ENCODE measurements around the gene ESD. TPM values are rescaled to one million over a fixed set of nuclear protein-coding genes. Genes with fewer than 3 reads are reported as not detected.

ESD gene
- total and polyA plus RNA-seq, 2 of the 13 experiments (the other 11 are each of a cell fraction or from before 2014, with no cell fraction given): 118 to 147 TPM

GRCh38 chr13:46796129-46796514, 839 bp downstream of the ESD start (continued):
- TF ChIP-seq KDM1A (CRISPR knock-in tag; IDR thresholded peaks at IDR 0.05) (0 out of 2 replicates have a peak, but pooled peaks have one; percentile 8), ZNF629 (CRISPR knock-in tag; conservative IDR thresholded peaks at IDR 0.05) (peak; percentile 87), POLR2G (IDR thresholded peaks at IDR 0.05; ENCODE audit: low read depth, low read length) (no peak), ZNF562 (CRISPR knock-in tag; IDR thresholded peaks at IDR 0.05; ENCODE audit: borderline replicate concordance) (0 out of 2 replicates have a peak, but pooled peaks have one; percentile 36), SOX13 (IDR thresholded peaks at IDR 0.05) (no peak), SOX13 (CRISPR knock-in tag; conservative IDR thresholded peaks at IDR 0.05 in 1 of 2, IDR thresholded peaks at IDR 0.05 in 1 of 2) (no peak), ZNF350 (CRISPR knock-in tag; IDR thresholded peaks at IDR 0.05; ENCODE audit: borderline replicate concordance, low read depth) (no peak), ATF4 (CRISPR knock-in tag; IDR thresholded peaks at IDR 0.05) (0 out of 4 replicates have a peak, but pooled peaks of 1 of the 2 experiments have one; percentile 4), SNAPC5 (CRISPR knock-in tag; IDR thresholded peaks at IDR 0.05; ENCODE audit: borderline replicate concordance) (no peak), ZSCAN31 (CRISPR knock-in tag; IDR thresholded peaks at IDR 0.05; ENCODE audit: low read depth) (no peak), ZNF224 (CRISPR knock-in tag; IDR thresholded peaks at IDR 0.05) (0 out of 2 replicates have a peak, but pooled peaks have one; percentile 49)

DNA sequence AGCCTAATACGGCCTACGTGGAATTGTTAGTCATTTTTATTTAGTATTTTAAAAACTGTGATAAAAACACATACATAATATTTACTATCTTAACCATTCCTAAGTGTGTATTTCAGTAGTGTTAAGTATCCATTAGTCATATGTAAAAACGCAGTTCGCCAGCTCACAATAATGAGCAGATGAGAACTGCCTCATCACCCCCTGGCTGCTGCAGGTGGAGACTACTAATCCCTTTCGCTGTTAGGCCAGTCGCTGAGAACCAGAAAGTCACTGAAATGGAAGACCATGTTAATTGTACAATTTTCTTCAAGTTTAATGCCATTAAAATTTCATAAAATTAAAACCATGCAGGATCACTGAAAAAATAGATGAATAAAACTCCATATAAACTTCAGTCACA, 1.6 kb downstream of the ESD start:
- H3K79me2 ChIP-seq (ENCODE audit: insufficient read depth, low read length): peaks cover 23% of the 10 kb centered on the region
- over 99% methylated on average over 6 of the region's 6 CpGs for WGBS (ENCODE audit: low lambda C conversion rate)
- H3K4me1 ChIP-seq (ENCODE audit: insufficient read depth, low read length): peaks cover 63% of the 10 kb centered on the region
- DNase-seq (ENCODE audit: low spot score): no peak
- no peaks in the 10 kb centered on the region for H3K9me3 ChIP-seq (ENCODE audit: low read length)
- H4K20me1 ChIP-seq (ENCODE audit: insufficient read depth, low read length): no peaks in the 10 kb centered on the region
- H3K36me3 ChIP-seq (replicated peaks in 1 of 2; ENCODE audit: control insufficient read depth in 1 of 2, insufficient read depth in 2 of 2, low read length in 2 of 2): peaks cover 0 to 9% of the 10 kb centered on the region in 2 experiments; a peak in 4 of 5 replicates
- ATAC-seq: no peak
- no peak overlapping the region; a peak in 1 of 6 replicates for H3K4me3 ChIP-seq (replicated peaks in 1 of 3; ENCODE audit: insufficient read depth in 1 of 3, low read depth in 2 of 3, low read length in 3 of 3)
- FAIRE-seq: no peak
- no peak overlapping the region for H3K9ac ChIP-seq (ENCODE audit: insufficient read depth, low read depth, low read length)
- H2AFZ ChIP-seq (ENCODE audit: low read length): no peak overlapping the region
- intact Hi-C loops (cut with micrococcal nuclease; ENCODE audit: unreplicated experiment): loop anchor here (5.0 kb wide), 1 partner anchor 243 kb away; the partner anchor contains the start of gene LRCH1
- BruUV-seq (replicated peaks): no TSS peak
- ChIA-PET CTCF (ENCODE audit: low intra/inter-chr PET ratio, low total read pairs) (no interaction called here), POLR2A (no interaction called here)
- in situ Hi-C loops (cut with HindIII; ENCODE audit: extremely low pct_ligation_motif_present, low pct_unique_long_range_greater_than_20kb): no loop called here
- H3K4me2 ChIP-seq (ENCODE audit: low read depth, low read length): no peak overlapping the region; the same call in 1 of the 2 replicates
- H3K27me3 ChIP-seq (ENCODE audit: control insufficient read depth in 1 of 2, insufficient read depth in 2 of 2, low read length in 2 of 2): no peaks in the 10 kb centered on the region; a peak in 1 of 5 replicates
- no peak overlapping the region for H3K27ac ChIP-seq (ENCODE audit: extremely low read length, insufficient read depth, low read length)
- no peak for TF ChIP-seq SRSF9 (IDR thresholded peaks at IDR 0.05; ENCODE audit: borderline replicate concordance, insufficient read depth, low read depth, low read length, poor library complexity, severe bottlenecking)
- no peak for TF ChIP-seq PRPF4 (IDR thresholded peaks at IDR 0.05; ENCODE audit: low read depth, low read length, poor library complexity, severe bottlenecking)
- TF ChIP-seq MEIS1 (CRISPR knock-in tag; IDR thresholded peaks at IDR 0.05; ENCODE audit: borderline replicate concordance): no peak
- no peak for TF ChIP-seq PRMT3 (CRISPR knock-in tag; IDR thresholded peaks at IDR 0.05; ENCODE audit: borderline replicate concordance, low read depth)
- no peak for TF ChIP-seq RXRA (CRISPR knock-in tag; IDR thresholded peaks at IDR 0.05)
- no peak for TF ChIP-seq IKZF1 (IDR thresholded peaks at IDR 0.05)
- TF ChIP-seq ZNF839 (CRISPR knock-in tag; IDR thresholded peaks at IDR 0.05; ENCODE audit: borderline replicate concordance): no peak
- TF ChIP-seq SCMH1 (CRISPR knock-in tag; IDR thresholded peaks at IDR 0.05; ENCODE audit: borderline replicate concordance): no peak
- no peak for TF ChIP-seq AFF4 (CRISPR knock-in tag; IDR thresholded peaks at IDR 0.05)
